NCI-H748 (cell line): ENCODE measurements around the gene ONECUT3.
A peak's percentile ranks its signal among the peaks of the same experiment; 100 is the strongest.
"Not testable (repeated sequence)": the region's sequence is repeated elsewhere in the genome, so short reads cannot be mapped to it uniquely, and the experiment has no call there.

Source experiments
- DNase-seq: peaks from one replicate; lab custom pipeline; 2025; ENCODE audit not compliant: unreplicated experiment; lab: John Stamatoyannopoulos, UW

ONECUT3 gene

DNA sequence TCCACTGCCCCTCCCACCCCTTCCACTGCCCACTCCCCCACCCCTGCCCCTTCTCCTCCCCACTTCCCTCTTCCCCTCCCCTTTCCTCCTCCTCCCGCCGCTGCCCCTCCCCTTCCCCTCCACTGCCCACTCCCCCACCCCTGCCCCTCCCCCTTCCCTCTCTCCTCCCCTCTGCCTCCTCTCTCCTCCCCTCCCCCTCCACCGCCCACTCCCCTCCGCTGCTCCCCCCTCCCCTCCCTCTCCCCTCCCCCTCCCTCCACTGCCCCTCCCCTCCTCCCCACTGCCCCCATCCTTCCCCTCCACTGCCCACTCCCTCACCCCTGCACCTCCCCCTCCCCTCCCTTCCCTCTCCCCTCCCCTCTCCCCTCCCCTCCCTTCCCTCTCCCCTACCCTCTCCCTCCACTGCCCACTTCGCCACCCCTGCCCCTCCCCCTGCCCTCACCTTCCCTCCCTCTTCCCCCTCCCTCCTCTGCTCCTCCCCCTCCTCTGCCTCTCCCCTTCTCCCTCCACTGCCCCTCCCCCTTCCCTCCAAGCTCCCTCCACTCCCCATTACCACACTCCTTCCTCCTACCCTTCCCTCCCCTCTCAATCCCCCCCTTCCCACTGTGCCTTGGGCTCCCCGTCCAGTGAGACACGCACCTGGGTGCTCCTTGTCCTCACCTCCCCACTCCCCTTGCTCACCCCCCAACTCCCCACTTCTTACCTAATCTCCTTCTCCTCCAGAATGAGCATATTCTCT is 36.9 kb downstream of the ONECUT3 start:
- no peak for DNase-seq

DNA sequence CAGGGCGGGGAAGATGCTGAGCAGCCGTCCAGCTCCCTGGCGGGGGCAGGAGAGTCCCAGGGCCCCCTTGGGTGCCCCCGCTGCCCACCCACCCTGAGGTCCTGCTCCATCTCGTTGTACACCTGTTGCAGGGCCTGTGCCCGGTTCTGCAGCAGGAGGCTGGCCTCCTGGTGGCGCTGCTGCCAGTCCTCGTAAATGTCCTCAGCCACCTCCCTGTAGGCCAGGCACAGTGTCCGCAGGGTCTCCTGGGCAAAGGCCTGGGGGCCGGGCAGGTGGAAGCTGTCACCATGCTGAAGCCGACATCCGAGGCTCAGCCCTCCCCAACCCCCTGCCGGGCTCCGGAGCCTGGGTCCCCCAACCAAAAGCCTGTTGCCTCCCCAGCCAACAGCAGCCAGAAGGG is 38.6 kb downstream of the ONECUT3 start:
- DNase-seq, result no peak

DNA sequence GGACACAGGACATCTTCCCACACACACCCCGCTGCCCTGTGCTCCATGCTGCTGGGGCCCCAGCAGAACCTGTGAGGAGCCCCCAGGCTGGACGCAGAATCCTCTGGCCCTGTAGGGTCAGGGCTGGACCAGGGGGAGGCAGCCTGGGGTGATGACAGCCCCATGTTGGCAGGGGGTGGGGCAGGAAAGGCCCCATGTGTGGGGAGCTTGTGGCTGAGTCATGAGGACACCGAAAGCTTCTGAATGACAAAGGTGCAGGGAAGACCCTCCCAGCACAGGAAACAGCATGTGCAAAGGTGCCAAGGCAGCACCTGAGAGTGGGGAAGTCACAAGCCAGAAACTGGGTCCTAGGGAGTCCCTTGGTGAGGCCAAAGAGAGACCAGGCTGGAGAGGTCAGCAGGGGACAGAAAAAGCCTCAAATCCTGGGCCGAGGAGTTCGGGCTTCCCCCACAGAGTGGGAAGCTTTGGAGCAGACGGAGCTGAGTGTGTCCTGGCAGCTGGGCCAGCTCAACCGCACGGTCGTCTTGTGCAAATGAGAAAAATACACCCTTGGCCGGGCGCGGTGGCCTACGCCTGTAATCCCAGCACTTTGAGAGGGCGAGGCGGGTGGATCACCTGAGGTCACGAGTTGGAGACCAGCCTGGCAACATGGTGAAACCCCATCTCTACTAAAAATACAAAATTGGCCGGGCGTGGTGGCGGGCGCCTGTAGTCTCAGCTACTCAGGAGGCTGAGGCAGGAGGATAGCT is 41.3 kb downstream of the ONECUT3 start:
- DNase-seq, result no peak

DNA sequence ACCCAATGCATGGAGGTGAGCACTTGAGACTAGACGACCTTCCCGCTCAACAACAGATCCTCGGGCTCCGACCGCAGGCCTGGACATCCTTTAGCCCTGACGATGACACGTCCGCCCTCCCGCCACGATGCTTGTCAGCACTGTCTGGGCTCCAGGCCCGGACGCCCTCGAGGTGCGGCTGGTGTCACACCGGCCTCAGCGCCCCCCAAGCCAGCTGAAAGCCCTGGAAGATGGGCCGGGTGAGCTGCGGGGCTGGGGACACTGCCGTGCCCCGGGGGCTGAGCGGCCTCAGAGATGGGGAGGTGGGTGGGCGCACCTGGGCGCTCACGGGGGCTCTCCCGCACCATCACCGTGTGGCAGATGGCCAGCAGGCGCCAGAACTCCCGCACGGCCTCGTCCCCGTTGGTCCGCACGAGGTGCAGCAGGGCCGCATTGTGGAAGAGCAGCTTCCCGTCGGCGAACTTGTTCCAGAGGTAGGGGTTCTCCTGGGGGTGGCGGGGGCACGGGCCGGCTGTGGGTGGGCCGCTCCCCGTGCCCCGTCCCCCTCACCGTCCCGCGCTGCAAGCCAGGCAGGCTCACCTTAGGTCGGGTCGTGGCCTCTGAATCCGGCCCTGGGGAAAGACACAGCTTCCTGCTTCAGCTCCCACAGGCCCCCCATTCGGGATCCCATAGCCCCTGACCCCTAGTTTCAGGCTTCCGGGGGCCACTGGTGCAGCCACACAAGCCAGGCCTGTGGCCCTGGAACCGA is 43.3 kb downstream of the ONECUT3 start:
- no peak for DNase-seq

DNA sequence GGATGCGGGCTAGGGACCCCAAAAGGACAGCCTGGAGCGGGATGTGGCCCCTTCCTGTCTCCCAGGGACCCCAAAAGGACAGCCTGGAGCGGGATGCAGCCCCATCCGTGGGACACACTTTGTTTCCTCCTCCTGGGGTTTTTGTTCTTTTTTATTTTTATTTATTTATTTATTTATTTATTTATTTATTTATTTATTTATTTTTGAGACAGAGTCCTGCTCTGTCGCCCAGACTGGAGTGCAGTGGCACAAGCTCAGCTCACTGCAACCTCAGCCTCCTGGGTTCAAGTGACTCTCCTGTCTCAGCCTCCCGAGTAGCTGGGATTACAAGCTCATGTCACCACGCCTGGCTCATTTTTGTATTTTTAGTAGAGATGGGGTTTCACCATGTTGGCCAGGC is 44.0 kb downstream of the ONECUT3 start:
- DNase-seq, result not testable (repeated sequence)

DNA sequence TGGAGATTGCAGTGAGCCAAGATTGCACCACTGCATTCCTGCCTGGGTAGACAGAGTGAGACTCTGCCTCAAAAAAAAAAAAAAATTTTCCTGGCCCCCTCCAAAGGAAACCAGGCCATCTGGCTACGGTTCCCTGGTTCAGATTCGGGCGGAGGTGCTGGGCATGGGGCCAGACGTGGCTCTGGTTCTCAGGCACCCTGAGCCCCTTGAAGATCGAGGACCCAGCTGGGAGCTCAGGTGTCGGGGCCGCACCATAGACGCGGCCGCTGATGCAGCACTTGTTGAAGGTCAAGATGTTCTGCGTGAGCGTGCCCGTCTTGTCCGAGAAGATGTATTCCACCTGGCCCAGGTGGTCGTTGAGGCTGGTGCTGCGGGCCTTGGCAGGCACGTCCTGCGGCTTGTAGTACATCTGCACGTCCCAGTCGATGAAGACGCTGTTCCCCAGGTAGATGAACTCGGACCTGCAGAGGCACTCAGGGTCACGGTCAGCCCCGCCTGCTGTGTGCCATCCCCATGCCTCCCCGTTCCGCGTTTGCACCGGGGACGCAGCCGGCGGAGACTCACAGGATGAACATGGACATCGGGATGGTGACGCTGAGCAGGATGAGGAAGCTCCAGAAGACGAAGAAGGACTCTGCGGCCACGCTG is 46.5 kb downstream of the ONECUT3 start:
- no peak for DNase-seq

- DNase-seq, result no peak
Measured at GRCh38 chr19:1804858-1805257, 51.6 kb downstream of the ONECUT3 start.

DNA sequence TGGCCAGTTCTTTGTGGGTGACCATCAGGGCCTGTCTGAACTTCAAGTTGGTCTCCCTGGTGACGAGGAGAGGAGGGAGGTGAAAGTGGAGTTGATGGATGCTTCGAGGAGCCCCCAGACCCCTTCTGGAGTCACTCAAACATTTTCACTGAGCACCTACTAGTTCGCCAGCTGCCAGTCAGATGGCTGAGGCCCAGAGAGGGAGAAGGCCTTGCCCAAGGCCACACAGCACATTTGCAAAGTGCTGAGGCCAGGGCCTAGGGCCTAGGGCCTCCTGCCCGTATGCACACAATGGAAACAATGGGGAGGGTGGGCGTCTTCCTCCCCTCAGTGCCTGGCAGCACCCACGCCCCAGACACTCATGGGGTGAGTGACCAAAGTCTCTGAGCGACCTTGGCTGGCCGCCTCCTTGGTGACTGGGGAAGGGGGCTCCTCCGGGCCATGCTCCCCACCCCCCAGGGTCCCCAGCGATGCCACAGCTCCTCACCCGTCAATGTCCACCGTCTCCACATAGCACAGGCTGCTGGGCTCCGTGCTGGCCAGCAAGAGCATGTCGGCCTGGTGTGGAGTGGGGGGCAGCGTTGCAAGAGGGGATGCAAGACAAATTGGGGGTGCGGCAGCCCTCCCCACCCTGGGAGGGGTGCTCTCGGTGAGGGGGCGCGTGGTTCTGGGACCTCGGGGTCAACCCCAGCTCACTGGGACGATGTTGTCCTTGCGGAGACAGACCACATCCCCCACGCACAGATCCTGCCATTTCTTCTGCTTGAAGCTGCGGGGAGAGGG is 52.3 kb downstream of the ONECUT3 start:
- no peak for DNase-seq

GRCh38 chr19:1806184-1807029 is 53.1 kb downstream of the ONECUT3 start:
- no peak for DNase-seq

GRCh38 chr19:1807030-1807694 is 53.9 kb downstream of the ONECUT3 start:
- no peak for DNase-seq

DNA sequence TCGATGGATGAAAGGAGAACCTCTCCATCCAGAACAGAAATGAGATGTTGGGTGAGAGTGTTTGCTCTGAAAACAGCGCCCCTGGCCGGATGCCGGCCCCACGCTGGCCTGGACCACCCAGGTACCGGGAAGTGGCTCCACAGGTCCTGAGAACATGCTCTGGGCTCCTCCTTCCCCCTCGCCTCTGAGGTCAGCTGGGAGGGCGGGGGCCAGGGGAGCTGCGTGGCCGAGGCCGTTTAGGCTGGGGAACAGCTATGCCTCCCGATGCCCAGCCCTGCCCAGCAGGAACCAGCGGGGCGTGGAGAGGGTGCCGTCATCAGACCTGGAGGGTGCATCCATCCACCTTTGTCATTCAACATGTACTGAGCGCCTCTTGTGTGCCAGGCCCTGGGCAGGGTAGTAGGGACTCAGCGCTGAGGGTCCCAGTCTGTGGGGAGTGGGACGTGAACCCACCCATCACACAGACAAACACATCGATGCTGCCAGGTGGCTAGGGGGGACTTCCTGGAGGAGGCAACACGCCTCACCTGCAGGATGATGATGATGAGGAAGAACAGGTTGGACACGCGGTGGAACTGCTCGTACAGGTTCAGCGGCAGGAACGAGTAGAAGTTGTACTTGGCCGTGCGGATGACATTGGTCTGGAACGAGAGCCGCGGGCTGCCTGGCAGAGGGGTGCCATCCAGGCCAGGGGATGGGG is 54.5 kb downstream of the ONECUT3 start:
- no peak for DNase-seq

DNA sequence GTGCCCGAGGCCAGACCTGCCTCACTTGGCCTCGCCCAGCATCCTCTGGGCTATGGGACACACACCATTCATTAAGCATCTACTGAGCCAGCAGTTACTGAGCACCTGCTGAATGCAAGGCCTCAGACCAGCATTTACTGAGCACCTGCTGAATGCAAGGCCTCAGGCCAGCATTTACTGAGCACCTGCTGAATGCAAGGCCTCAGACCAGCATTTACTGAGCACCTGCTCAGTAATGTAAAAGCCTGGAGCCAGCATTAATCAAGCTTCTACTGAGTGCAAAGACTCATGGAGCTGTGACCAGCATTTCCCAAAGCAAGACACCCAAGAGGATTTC is 55.1 kb downstream of the ONECUT3 start:
- no peak for DNase-seq

- DNase-seq, result no peak
Measured at GRCh38 chr19:1809678-1810077, 56.4 kb downstream of the ONECUT3 start.

GRCh38 chr19:1810439-1811160 is 57.3 kb downstream of the ONECUT3 start:
- no peak for DNase-seq

DNA sequence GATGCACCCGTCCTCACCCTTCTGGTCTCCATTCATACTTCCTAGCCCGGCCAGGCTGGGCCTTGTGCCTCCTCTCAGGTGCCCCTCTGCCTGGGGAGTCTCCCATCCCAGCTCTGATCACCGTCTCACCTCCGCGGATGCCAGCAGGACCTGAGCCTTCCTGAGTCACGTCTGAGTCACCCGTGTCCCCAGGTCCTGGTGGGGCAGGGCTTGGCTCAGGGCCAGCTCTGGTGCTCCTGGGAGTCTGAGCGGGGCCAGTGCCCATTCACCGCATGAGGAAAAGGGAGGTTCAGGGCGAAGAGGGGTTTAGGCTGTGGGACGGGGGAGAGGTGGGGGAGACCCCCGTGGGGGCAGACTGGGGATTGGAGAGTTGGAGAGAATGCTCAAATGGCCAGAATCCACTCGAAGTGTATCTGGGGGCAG is 58.2 kb downstream of the ONECUT3 start:
- peak; percentile 22 for DNase-seq

- no peak for DNase-seq
Measured at GRCh38 chr19:1811942-1812425, 58.7 kb downstream of the ONECUT3 start, which contains the start of gene ATP8B3. Gene ATP8B3, minus strand, starts transcription at chr19:1812276. Its CDS starts 540 bp downstream, at chr19:1811736.

DNA sequence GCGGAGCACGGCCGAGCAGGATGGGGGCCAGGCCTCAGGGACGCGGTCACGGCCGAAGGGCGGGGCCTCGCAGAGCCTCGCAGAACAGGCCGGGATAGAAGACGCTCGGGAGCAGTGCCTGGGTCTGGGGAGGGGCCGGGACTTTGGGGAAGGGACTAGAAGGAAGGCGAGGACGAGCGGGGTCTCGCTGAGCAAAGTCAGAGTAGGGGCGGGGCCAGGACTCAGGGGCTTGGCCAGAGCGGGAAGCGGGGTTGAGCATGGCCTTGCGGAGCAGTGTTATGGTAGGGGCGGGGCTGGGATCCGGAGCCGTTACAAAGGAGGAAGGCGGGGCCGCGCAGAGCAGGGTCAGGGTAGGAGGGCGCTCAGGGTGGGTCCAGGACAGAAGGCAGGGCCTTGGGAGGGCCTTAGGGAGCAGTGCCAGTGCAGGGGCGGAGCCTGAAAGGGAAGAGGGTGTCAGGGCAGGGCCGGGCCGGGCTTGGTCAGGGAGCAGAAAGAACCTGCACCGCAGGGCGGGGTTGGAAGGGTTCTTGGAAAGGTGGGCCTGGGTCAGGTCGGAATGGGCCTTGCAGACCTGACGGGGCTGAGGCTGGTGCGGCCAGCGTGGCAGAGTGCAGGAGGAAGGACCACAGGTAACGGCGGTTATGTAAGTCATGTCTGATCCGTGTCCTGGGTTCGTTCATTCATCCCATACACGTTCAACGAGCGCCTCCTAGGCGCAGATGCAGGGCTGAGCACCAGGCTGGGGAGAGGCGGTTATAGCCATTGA is 59.3 kb downstream of the ONECUT3 start:
- peak; percentile 96 for DNase-seq
